Measurements from ENCODE around the gene PDE7B. TPM values are rescaled to one million over a fixed set of nuclear protein-coding genes. Genes with fewer than 3 reads are reported as not detected.

PDE7B gene
- total and polyA plus RNA-seq, 2 of the 8 experiments (the other 6 are each of a cell fraction or from before 2014, with no cell fraction given), result not detected

GRCh38 chr6:136036601-136037000 is 185.1 kb downstream of the PDE7B start:
- no peak overlapping the region for H4K8ac ChIP-seq (ENCODE audit: extremely low read depth, insufficient read depth, low read length)

More at GRCh38 chr6:136036601-136037000, 185.1 kb downstream of the PDE7B start:
- Histone ChIP-seq H2AFZ (ENCODE audit: low read length) (no peak overlapping the region), H3K9ac (replicated peaks in 1 of 4; ENCODE audit: extremely low read depth in 1 of 4, low read depth in 3 of 4, low read length in 3 of 4) (no peak overlapping the region), H3K79me2 (ENCODE audit: control insufficient read depth in 1 of 2, insufficient read depth in 2 of 2, low read length in 2 of 2) (no peaks in the 10 kb centered on the region), H3K4me3 (ENCODE audit: extremely low read depth in 1 of 4, insufficient read depth in 2 of 4, low read depth in 3 of 4, low read length in 4 of 4) (no peak overlapping the region), H3K4me2 (ENCODE audit: insufficient read depth in 1 of 2, low read depth in 2 of 2, low read length in 2 of 2) (no peak overlapping the region), H3K23me2 (ENCODE audit: low read depth, low read length) (no peaks in the 10 kb centered on the region), H2AK5ac (ENCODE audit: low read depth, low read length) (no peak overlapping the region), H4K91ac (replicated peaks; ENCODE audit: insufficient read length, low read length) (no peak overlapping the region), H3K23ac (ENCODE audit: insufficient read length) (no peak overlapping the region), H2BK5ac (ENCODE audit: low read depth, low read length) (no peak overlapping the region), H2BK12ac (ENCODE audit: low read depth, low read length) (no peak overlapping the region), H2BK15ac (ENCODE audit: low read length) (no peak overlapping the region), H3K9me3 (ENCODE audit: insufficient read depth in 2 of 2, low read depth in 1 of 2, low read length in 1 of 2) (no peaks in the 10 kb centered on the region), H3K14ac (ENCODE audit: insufficient read length) (no peak overlapping the region), H3K4me1 (replicated peaks in 1 of 4; ENCODE audit: control insufficient read depth in 3 of 4, insufficient read depth in 4 of 4, low read length in 3 of 4) (peaks cover 0 to 2% (median 0%) of the 10 kb centered on the region in 4 experiments; a peak in 1 of 7 replicates), H3K36me3 (ENCODE audit: control insufficient read depth in 2 of 4, insufficient read depth in 4 of 4, low read length in 3 of 4) (no peaks in the 10 kb centered on the region), H3K27me3 (replicated peaks in 1 of 4; ENCODE audit: control insufficient read depth in 3 of 4, extremely low read depth in 1 of 4, insufficient read depth in 3 of 4, low read length in 3 of 4) (no peaks in the 10 kb centered on the region), H2BK120ac (replicated peaks; ENCODE audit: low read depth, low read length) (no peak overlapping the region), H2BK20ac (ENCODE audit: low read length) (no peak overlapping the region), H3K27ac (ENCODE audit: low read depth, low read length) (no peak overlapping the region), H4K20me1 (replicated peaks in 1 of 2; ENCODE audit: control insufficient read depth in 1 of 2, insufficient read depth in 2 of 2, low read length in 2 of 2) (no peaks in the 10 kb centered on the region), H3K4ac (replicated peaks; ENCODE audit: insufficient read length, low read depth, low read length) (no peak overlapping the region), H4K5ac (ENCODE audit: insufficient read length, low read depth, low read length) (no peak overlapping the region), H3K79me1 (ENCODE audit: low read depth, low read length) (no peaks in the 10 kb centered on the region), H3K18ac (ENCODE audit: extremely low read depth, low read length) (no peak overlapping the region), H3K56ac (replicated peaks; ENCODE audit: insufficient read length, low read depth, low read length) (no peak overlapping the region)
- CTCF ChIA-PET (ENCODE audit: partially characterized antibody), result no interaction called here
- POLR2A ChIA-PET (ENCODE audit: partially characterized antibody), result no interaction called here
- DNase-seq (ENCODE audit: low read depth in 1 of 2, low spot score in 2 of 2) (no peak), FAIRE-seq (no peak)
- WGBS, 2 experiments (ENCODE audit: extremely low coverage in 1 of 2, insufficient coverage in 1 of 2, insufficient read length in 1 of 2, insufficient replicate concordance in 2 of 2, low coverage in 1 of 2, low lambda C conversion rate in 2 of 2, missing lambda C conversion rate in 1 of 2), result 89% methylated on average over 4 of the region's 4 CpGs; no CpG with 5 or more reads in 1 of the 2 experiments
- TF ChIP-seq SUZ12 (IDR thresholded peaks at IDR 0.05; ENCODE audit: low read length) (no peak), CHD2 (IDR thresholded peaks at IDR 0.05; ENCODE audit: low read length) (no peak), MAFK (IDR thresholded peaks at IDR 0.05; ENCODE audit: low read depth, low read length) (no peak), SIRT6 (IDR thresholded peaks at IDR 0.05; ENCODE audit: low read length) (no peak), GABPA (IDR thresholded peaks at IDR 0.05; ENCODE audit: borderline replicate concordance, insufficient read depth, low read length) (no peak), ATF2 (IDR thresholded peaks at IDR 0.05; ENCODE audit: low read length) (no peak), POU5F1 (IDR thresholded peaks at IDR 0.05; ENCODE audit: low read depth, low read length) (no peak), JUND (IDR thresholded peaks at IDR 0.05; ENCODE audit: low read length) (no peak)

Data from H1 (cell line).